A673 (cell line): ENCODE results near the gene RIBC1. TPM values are rescaled to one million over a fixed set of nuclear protein-coding genes. Genes with fewer than 3 reads are reported as not detected.
A peak's percentile ranks its signal among the peaks of the same experiment; 100 is the strongest.

Experiments
- BruUV-seq: library from RNA; stranded (reverse); fragments of 400-500 nt; replicated peaks from 2 replicates; lab custom pipeline; 2021; lab: Mats Ljungman, UMichigan
- CTCF ChIA-PET: fragments of 300-600 bp; sonication (Branson Sonifier 250); formaldehyde crosslinking; loops from one replicate; lab custom pipeline; 2022; ENCODE audit warnings: antibody characterized with exemption; lab: Charles Lee
- POLR2A ChIA-PET: fragments of 300-600 bp; sonication (Branson Sonifier 250); formaldehyde crosslinking; loops from one replicate; lab custom pipeline; 2022; ENCODE audit warnings: antibody characterized with exemption; ENCODE audit not compliant: low non-redundant PET; lab: Charles Lee
- DNase-seq: peaks from one replicate; pipeline ENCODE4 v3.0.0-alpha.2; 2015; ENCODE audit warnings: low spot score
- H3K27ac ChIP-seq: fragments of 200-600 bp; sonication (generic); 2 replicates; pipeline ENCODE4 v1.5.1; 2016; ENCODE audit warnings: mixed run types, low read depth, mild to moderate bottlenecking, mixed read lengths, antibody characterized with exemption, low read length; ENCODE audit not compliant: poor library complexity, severe bottlenecking
- H3K27me3 ChIP-seq: fragments of 200-600 bp; sonication (generic); replicated peaks from 2 replicates; pipeline ENCODE4 v1.6.1; 2017; ENCODE audit warnings: mixed run types, low read depth, mild to moderate bottlenecking, mixed read lengths, antibody characterized with exemption, low read length; ENCODE audit not compliant: insufficient read depth, poor library complexity
- H3K36me3 ChIP-seq: fragments of 200-600 bp; sonication (generic); 2 replicates; pipeline ENCODE4 v1.6.1; 2016; ENCODE audit warnings: mixed run types, mild to moderate bottlenecking, mixed read lengths, antibody characterized with exemption, low read length; ENCODE audit not compliant: insufficient read depth, poor library complexity, severe bottlenecking
- H3K4me1 ChIP-seq: fragments of 200-600 bp; sonication (generic); 2 replicates; pipeline ENCODE4 v1.6.1; 2017; ENCODE audit warnings: mixed run types, mild to moderate bottlenecking, mixed read lengths, antibody characterized with exemption, low read length; ENCODE audit not compliant: insufficient read depth, poor library complexity, severe bottlenecking
- H3K4me3 ChIP-seq: fragments of 200-600 bp; sonication (generic); 2 replicates; pipeline ENCODE4 v1.5.1; 2016; ENCODE audit warnings: low read depth, mixed run types, mild to moderate bottlenecking, mixed read lengths, low read length; ENCODE audit not compliant: poor library complexity, severe bottlenecking
- H3K9me3 ChIP-seq: fragments of 200-600 bp; sonication (generic); 2 replicates; pipeline ENCODE4 v1.6.1; 2016; ENCODE audit warnings: mixed run types, low read depth, mild to moderate bottlenecking, mixed read lengths, antibody characterized with exemption, low read length; ENCODE audit not compliant: poor library complexity, severe bottlenecking
- CTCF ChIP-seq: fragments of 300-800, 200-600 bp; sonication (generic); conservative IDR thresholded peaks from 2 replicates; pipeline ENCODE4 v1.5.1; 2017; ENCODE audit warnings: low read depth, mild to moderate bottlenecking, antibody characterized with exemption, low read length, moderate library complexity, mixed read lengths
- EZH2 ChIP-seq: fragments of 200-600 bp; sonication (generic); IDR thresholded peaks from 2 replicates; pipeline ENCODE4 v1.6.1; 2017; ENCODE audit warnings: borderline replicate concordance, low read depth, mild to moderate bottlenecking, mixed read lengths, antibody characterized with exemption, low read length; ENCODE audit not compliant: poor library complexity, severe bottlenecking
- intact Hi-C: fragments of 100-400 bp; cut with micrococcal nuclease; formaldehyde crosslinking; loops from one replicate; pipeline ENCODE4 v1.10.0; 2022; ENCODE audit not compliant: unreplicated experiment
- microRNA-seq: library from miRNA; unstranded; fragments of <30 nt; microRNA quantifications from one replicate; pipeline ENCODE4 v1.2.0, GENCODE V29; 2021
- total RNA-seq: library from RNA; stranded (reverse); gene quantifications from 2 replicates; pipeline ENCODE4 v1.2.3, GENCODE V29; 2021

The RIBC1 gene
- total RNA-seq, 1 experiment from 2014 or later, result 1.0 TPM

- ChIA-PET CTCF (interaction anchor here (0.7 kb wide), 1 partner anchor 161 kb away, joined by 3 read pairs; no protein-coding TSS in a partner anchor), POLR2A (no interaction called here)
- H3K27me3 ChIP-seq, result no peaks in the 10 kb centered on the region
- no peaks in the 10 kb centered on the region for H3K36me3 ChIP-seq
- DNase-seq, result peak; percentile 77
- H3K9me3 ChIP-seq, result no peaks in the 10 kb centered on the region
- H3K4me1 ChIP-seq, result no peaks in the 10 kb centered on the region
- intact Hi-C loops, result no loop called here
- TF ChIP-seq CTCF, result no peak
- TF ChIP-seq EZH2, result no peak
- BruUV-seq, result no TSS peak
- H3K4me3 ChIP-seq, result no peak overlapping the region
- H3K27ac ChIP-seq, result no peak overlapping the region
These were observed 56.6 kb downstream of the RIBC1 start for GRCh38 chrX:53479301-53479700.

Small RNA genes within 50 kb of the gene (microRNA-seq; reads per million reads assigned to microRNA genes)
- 1.3 reads per million for gene MIR6857

Other genes with a start within 250 kb of the RIBC1 start
- 177 and 178 TPM in 2 replicates for gene KDM5C, start 197.7 kb upstream of the RIBC1 start, total RNA-seq
- gene IQSEC2, start 141.3 kb upstream of the RIBC1 start, total RNA-seq, result 8.1 and 8.9 TPM in 2 replicates
- gene SMC1A, start 219 bp upstream of the RIBC1 start, total RNA-seq, result 225 and 230 TPM in 2 replicates
- 126 and 132 TPM in 2 replicates for gene HSD17B10, start 11.5 kb downstream of the RIBC1 start, total RNA-seq